ENCODE results near the gene IFI27L1. TPM values are rescaled to one million over a fixed set of nuclear protein-coding genes. Genes with fewer than 3 reads are reported as not detected.
A peak's percentile ranks its signal among the peaks of the same experiment; 100 is the strongest.

The IFI27L1 gene, protein sequence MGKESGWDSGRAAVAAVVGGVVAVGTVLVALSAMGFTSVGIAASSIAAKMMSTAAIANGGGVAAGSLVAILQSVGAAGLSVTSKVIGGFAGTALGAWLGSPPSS
- total RNA-seq (2016; rRNA removed; fragmentation: Illumina TruSeq; extraction: Trizol) (19.0 and 19.3 TPM in 2 replicates), polyA plus RNA-seq (2011; rRNA removed) (9.6 and 11.9 TPM in 2 replicates), polyA minus RNA-seq (2011; rRNA and poly(A)+ RNA removed; ENCODE audit: low replicate concordance) (5.1 and 14.3 TPM in 2 replicates), Bru-seq, nascent RNA (percentile 50 among the genes with signal in this experiment), BruChase-seq, experiment 1, labeled RNA remaining after a 6-hour chase (percentile 40 among the genes with signal in this experiment), BruChase-seq, experiment 2, labeled RNA remaining after a 2-hour chase (percentile 53 among the genes with signal in this experiment)
- total RNA-seq (2016; cell fraction: cytosol; rRNA removed; fragmentation: Illumina TruSeq; extraction: Trizol; ENCODE audit: low read depth) = 6.4 and 9.9 TPM in 2 replicates
- total RNA-seq (2016; cell fraction: insoluble cytoplasmic fraction; rRNA removed; fragmentation: Illumina TruSeq; extraction: Trizol) = 18.3 and 20.8 TPM in 2 replicates
- total RNA-seq (2016; cell fraction: membrane; rRNA removed; fragmentation: Illumina TruSeq; extraction: Trizol) = 10.0 and 10.1 TPM in 2 replicates
- total RNA-seq (2016; cell fraction: nucleus; rRNA removed; fragmentation: Illumina TruSeq; extraction: Trizol) = 14.3 and 16.2 TPM in 2 replicates
- 14.3 and 18.1 TPM in 2 replicates for polyA plus RNA-seq (2011; cell fraction: cytosol; rRNA removed)
- 13.5 TPM in 2 replicates for polyA plus RNA-seq (2011; cell fraction: nucleus; rRNA removed)
- polyA plus RNA-seq (2012) = 8.0 and 11.2 TPM in 2 replicates
- polyA plus RNA-seq (2016; cell fraction: cytosol; fragmentation: Illumina TruSeq; extraction: Trizol; ENCODE audit: low read depth) = 5.6 and 7.8 TPM in 2 replicates
- 12.7 and 14.3 TPM in 2 replicates for polyA plus RNA-seq (2016; cell fraction: insoluble cytoplasmic fraction; fragmentation: Illumina TruSeq; extraction: Trizol; ENCODE audit: low read depth)
- polyA plus RNA-seq (2016; cell fraction: membrane; fragmentation: Illumina TruSeq; extraction: Trizol; ENCODE audit: low read depth) = 5.7 and 8.7 TPM in 2 replicates
- 26.6 and 29.4 TPM in 2 replicates for polyA plus RNA-seq (2016; cell fraction: nucleus; fragmentation: Illumina TruSeq; extraction: Trizol; ENCODE audit: insufficient read depth, low read depth)
- 2.7 and 3.1 TPM in 2 replicates for polyA minus RNA-seq (2011; cell fraction: cytosol; rRNA and poly(A)+ RNA removed)
- 5.5 and 8.3 TPM in 2 replicates for polyA minus RNA-seq (2011; cell fraction: nucleus; rRNA and poly(A)+ RNA removed)
- long read RNA-seq, experiment 1, transcript IFI27L1-209 (5 exons, 680 nt) = major isoform, 6 of 12 reads
- long read RNA-seq, experiment 1, partial matches to known transcripts = 0 of 12 reads
- long read RNA-seq, experiment 1, other reads (novel, unspliced or antisense) = 5 of 12 reads
- long read RNA-seq, experiment 2, partial matches to known transcripts = 0 of 10 reads
- long read RNA-seq, experiment 2, other reads (novel, unspliced or antisense) = 8 of 10 reads

DNA sequence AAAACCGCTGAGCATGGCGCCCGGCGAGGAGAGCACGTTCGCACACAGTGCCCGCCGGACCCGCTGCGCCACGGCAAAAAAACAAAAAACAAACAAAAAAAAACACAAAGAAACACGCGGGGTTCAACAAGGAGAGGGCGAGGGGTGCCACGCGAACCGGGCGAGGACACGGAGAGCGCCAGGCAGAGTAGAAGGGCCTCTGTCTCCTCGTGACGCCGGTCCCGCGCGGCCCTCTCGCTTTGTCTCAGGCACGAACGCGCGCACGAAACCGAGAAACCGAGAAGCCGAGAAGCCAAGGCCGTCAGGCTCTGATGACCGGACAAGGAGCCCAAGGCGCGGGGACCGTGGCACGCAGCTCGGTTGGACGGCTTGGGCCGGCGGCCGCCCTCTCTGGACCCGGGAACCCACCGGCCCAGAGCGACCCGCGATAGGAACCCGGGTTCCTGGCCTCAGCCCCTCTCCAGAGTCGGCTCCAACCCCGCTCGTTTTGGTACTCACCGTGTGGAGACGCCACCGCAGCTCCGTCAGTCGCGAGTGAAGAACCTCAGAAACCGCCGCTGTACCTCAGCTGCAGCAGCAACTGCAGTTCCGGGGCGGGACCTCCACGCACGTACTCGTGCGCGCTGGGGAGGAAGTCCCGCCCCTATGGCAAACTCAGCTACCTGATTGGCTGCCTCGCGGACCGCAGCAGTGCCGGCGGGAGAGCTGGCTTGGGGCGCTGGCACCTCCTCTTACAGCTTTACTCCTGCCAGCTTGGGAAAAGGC is at the start of gene IFI27L1, which contains the start of gene DDX24:
Gene IFI27L1 (plus strand): TSS at position 690 of the 765 bp plus-strand sequence. CDS start 15,628 bp downstream, outside the sequence.
Gene DDX24 (minus strand): TSS at position 582 of the 765 bp plus-strand sequence. CDS start 1,460 bp downstream, outside the sequence.
- peak within 1 kb of the TSS; percentile 81 for H3K27ac ChIP-seq (ENCODE audit: extremely low read length, insufficient read depth, low read length)
- H3K4me2 ChIP-seq (ENCODE audit: low read depth, low read length) = peak within 1 kb of the TSS; percentile 79
- ATAC-seq (peak; percentile 98), DNase-seq (ENCODE audit: low spot score) (peak; percentile 85), FAIRE-seq (peak; percentile 63)
- peak within 1 kb of the TSS; percentile 98 for H3K9ac ChIP-seq (ENCODE audit: insufficient read depth, low read depth, low read length)
- CTCF ChIA-PET (ENCODE audit: low intra/inter-chr PET ratio, low total read pairs) = no interaction called here
- peaks cover 32% of the 10 kb centered on the region for H4K20me1 ChIP-seq (ENCODE audit: insufficient read depth, low read length)
- in situ Hi-C loops (cut with HindIII; ENCODE audit: extremely low pct_ligation_motif_present, low pct_unique_long_range_greater_than_20kb) (no loop called here), intact Hi-C loops (cut with micrococcal nuclease; ENCODE audit: unreplicated experiment) (loop anchor here (5.0 kb wide), 2 partner anchors 44 to 46 kb away; partner anchors contain the start of gene IFI27L2)
- H3K4me1 ChIP-seq (ENCODE audit: insufficient read depth, low read length) = peaks cover 59% of the 10 kb centered on the region
- peaks cover 1 to 18% of the 10 kb centered on the region in 2 experiments; a peak in 3 of 5 replicates for H3K36me3 ChIP-seq (replicated peaks in 1 of 2; ENCODE audit: control insufficient read depth in 1 of 2, insufficient read depth in 2 of 2, low read length in 2 of 2)
- POLR2A ChIA-PET = interaction anchor here (0.7 to 1.6 kb wide), 12 partner anchors 9 to 212 kb away, joined by 3 to 10 read pairs (median 4); partner anchors contain the start of gene SERPINA10
- H3K9me3 ChIP-seq (ENCODE audit: low read length) = no peaks in the 10 kb centered on the region
- H2AFZ ChIP-seq (ENCODE audit: low read length) = peak within 1 kb of the TSS; percentile 79
- H3K79me2 ChIP-seq (ENCODE audit: insufficient read depth, low read length) = peaks cover 62% of the 10 kb centered on the region
- H3K27me3 ChIP-seq (ENCODE audit: control insufficient read depth in 1 of 2, insufficient read depth in 2 of 2, low read length in 2 of 2) = no peaks in the 10 kb centered on the region
- BruUV-seq (replicated peaks) = no TSS peak
- peak within 1 kb of the TSS; percentile 75 to 99 (median 99) for H3K4me3 ChIP-seq (replicated peaks in 1 of 3; ENCODE audit: insufficient read depth in 1 of 3, low read depth in 2 of 3, low read length in 3 of 3)
- 2% methylated on average over 31 of the region's 77 CpGs for WGBS (ENCODE audit: low lambda C conversion rate)
- TF ChIP-seq, protein P1, sequence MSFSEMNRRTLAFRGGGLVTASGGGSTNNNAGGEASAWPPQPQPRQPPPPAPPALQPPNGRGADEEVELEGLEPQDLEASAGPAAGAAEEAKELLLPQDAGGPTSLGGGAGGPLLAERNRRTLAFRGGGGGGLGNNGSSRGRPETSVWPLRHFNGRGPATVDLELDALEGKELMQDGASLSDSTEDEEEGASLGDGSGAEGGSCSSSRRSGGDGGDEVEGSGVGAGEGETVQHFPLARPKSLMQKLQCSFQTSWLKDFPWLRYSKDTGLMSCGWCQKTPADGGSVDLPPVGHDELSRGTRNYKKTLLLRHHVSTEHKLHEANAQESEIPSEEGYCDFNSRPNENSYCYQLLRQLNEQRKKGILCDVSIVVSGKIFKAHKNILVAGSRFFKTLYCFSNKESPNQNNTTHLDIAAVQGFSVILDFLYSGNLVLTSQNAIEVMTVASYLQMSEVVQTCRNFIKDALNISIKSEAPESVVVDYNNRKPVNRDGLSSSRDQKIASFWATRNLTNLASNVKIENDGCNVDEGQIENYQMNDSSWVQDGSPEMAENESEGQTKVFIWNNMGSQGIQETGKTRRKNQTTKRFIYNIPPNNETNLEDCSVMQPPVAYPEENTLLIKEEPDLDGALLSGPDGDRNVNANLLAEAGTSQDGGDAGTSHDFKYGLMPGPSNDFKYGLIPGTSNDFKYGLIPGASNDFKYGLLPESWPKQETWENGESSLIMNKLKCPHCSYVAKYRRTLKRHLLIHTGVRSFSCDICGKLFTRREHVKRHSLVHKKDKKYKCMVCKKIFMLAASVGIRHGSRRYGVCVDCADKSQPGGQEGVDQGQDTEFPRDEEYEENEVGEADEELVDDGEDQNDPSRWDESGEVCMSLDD (CRISPR knock-in tag; IDR thresholded peaks at IDR 0.05; ENCODE audit: borderline replicate concordance) = peak; percentile 20
- no peak for TF ChIP-seq MIER2 (CRISPR knock-in tag; IDR thresholded peaks at IDR 0.05)
- TF ChIP-seq IRF2 (CRISPR knock-in tag; IDR thresholded peaks at IDR 0.05) = no peak
- peak; percentile 93 for TF ChIP-seq NFYC (CRISPR knock-in tag; IDR thresholded peaks at IDR 0.05)
- TF ChIP-seq, protein P2, sequence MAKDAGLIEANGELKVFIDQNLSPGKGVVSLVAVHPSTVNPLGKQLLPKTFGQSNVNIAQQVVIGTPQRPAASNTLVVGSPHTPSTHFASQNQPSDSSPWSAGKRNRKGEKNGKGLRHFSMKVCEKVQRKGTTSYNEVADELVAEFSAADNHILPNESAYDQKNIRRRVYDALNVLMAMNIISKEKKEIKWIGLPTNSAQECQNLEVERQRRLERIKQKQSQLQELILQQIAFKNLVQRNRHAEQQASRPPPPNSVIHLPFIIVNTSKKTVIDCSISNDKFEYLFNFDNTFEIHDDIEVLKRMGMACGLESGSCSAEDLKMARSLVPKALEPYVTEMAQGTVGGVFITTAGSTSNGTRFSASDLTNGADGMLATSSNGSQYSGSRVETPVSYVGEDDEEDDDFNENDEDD (CRISPR knock-in tag; IDR thresholded peaks at IDR 0.05; ENCODE audit: borderline replicate concordance) = peak; percentile 94; the same call in 1 of the 2 replicates
- peak; percentile 46; the same call in 1 of the 2 replicates for TF ChIP-seq ZNF782 (CRISPR knock-in tag; IDR thresholded peaks at IDR 0.05; ENCODE audit: borderline replicate concordance)
- TF ChIP-seq, protein P3, sequence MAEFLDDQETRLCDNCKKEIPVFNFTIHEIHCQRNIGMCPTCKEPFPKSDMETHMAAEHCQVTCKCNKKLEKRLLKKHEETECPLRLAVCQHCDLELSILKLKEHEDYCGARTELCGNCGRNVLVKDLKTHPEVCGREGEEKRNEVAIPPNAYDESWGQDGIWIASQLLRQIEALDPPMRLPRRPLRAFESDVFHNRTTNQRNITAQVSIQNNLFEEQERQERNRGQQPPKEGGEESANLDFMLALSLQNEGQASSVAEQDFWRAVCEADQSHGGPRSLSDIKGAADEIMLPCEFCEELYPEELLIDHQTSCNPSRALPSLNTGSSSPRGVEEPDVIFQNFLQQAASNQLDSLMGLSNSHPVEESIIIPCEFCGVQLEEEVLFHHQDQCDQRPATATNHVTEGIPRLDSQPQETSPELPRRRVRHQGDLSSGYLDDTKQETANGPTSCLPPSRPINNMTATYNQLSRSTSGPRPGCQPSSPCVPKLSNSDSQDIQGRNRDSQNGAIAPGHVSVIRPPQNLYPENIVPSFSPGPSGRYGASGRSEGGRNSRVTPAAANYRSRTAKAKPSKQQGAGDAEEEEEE (CRISPR knock-in tag; IDR thresholded peaks at IDR 0.05; ENCODE audit: borderline replicate concordance) = peak; percentile 92; the same call in 1 of the 2 replicates
- 0 out of 2 replicates have a peak, but pooled peaks have one; percentile 8 for TF ChIP-seq ZBTB7B (CRISPR knock-in tag; IDR thresholded peaks at IDR 0.05)
- peak; percentile 24; the same call in 1 of the 2 replicates for TF ChIP-seq HCFC1 (IDR thresholded peaks at IDR 0.05; ENCODE audit: low read depth, low read length)
- 0 out of 2 replicates have a peak, but pooled peaks have one; percentile 60 for TF ChIP-seq ZNF17 (CRISPR knock-in tag; IDR thresholded peaks at IDR 0.05)
- TF ChIP-seq MYC (CRISPR knock-in tag; IDR thresholded peaks at IDR 0.05; ENCODE audit: borderline replicate concordance) = peak; percentile 51; the same call in 1 of the 2 replicates
